Measurements from ENCODE around the gene FAIM. TPM values are rescaled to one million over a fixed set of nuclear protein-coding genes. Genes with fewer than 3 reads are reported as not detected.
"Not testable (repeated sequence)": the region's sequence is repeated elsewhere in the genome, so short reads cannot be mapped to it uniquely, and the experiment has no call there.

FAIM gene, protein sequence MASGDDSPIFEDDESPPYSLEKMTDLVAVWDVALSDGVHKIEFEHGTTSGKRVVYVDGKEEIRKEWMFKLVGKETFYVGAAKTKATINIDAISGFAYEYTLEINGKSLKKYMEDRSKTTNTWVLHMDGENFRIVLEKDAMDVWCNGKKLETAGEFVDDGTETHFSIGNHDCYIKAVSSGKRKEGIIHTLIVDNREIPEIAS
- 10 to 100 TPM; 27.7 to 43.9 (median 34.0) TPM for polyA plus RNA-seq (ENCODE audit: insufficient read depth in 1 of 5, insufficient read length in 5 of 5, low replicate concordance in 1 of 5)
- long read RNA-seq, donor 1, transcript FAIM-203 (5 exons, 927 nt) = major isoform, 10 of 32 reads
- long read RNA-seq, donor 1, transcript FAIM-204 (5 exons, 946 nt) = minor isoform, 9 of 32 reads
- long read RNA-seq, donor 1, partial matches to known transcripts = 13 of 32 reads
- long read RNA-seq, donor 1, other reads (novel, unspliced or antisense) = 0 of 32 reads
- long read RNA-seq, donor 2, partial matches to known transcripts = 6 of 10 reads
- long read RNA-seq, donor 2, other reads (novel, unspliced or antisense) = 0 of 10 reads
- long read RNA-seq, donor 3, transcript FAIM-204 (5 exons, 946 nt) = major isoform, 9 of 15 reads
- long read RNA-seq, donor 3, partial matches to known transcripts = 5 of 15 reads
- long read RNA-seq, donor 3, other reads (novel, unspliced or antisense) = 0 of 15 reads
- long read RNA-seq, donor 4, transcript FAIM-203 (5 exons, 927 nt) = major isoform, 5 of 7 reads
- long read RNA-seq, donor 4, partial matches to known transcripts = 0 of 7 reads
- long read RNA-seq, donor 4, other reads (novel, unspliced or antisense) = 0 of 7 reads
- long read RNA-seq, donor 5, transcript FAIM-203 (5 exons, 927 nt) = major isoform, 8 of 20 reads
- long read RNA-seq, donor 5, transcript FAIM-204 (5 exons, 946 nt) = minor isoform, 6 of 20 reads
- long read RNA-seq, donor 5, partial matches to known transcripts = 5 of 20 reads
- long read RNA-seq, donor 5, other reads (novel, unspliced or antisense) = 0 of 20 reads
- long read RNA-seq, donor 6, transcript FAIM-203 (5 exons, 927 nt) = major isoform, 9 of 19 reads
- long read RNA-seq, donor 6, transcript FAIM-204 (5 exons, 946 nt) = major isoform, 9 of 19 reads
- long read RNA-seq, donor 6, partial matches to known transcripts = 0 of 19 reads
- long read RNA-seq, donor 6, other reads (novel, unspliced or antisense) = 0 of 19 reads
- long read RNA-seq, donor 7, transcript FAIM-203 (5 exons, 927 nt) = major isoform, 5 of 7 reads
- long read RNA-seq, donor 7, partial matches to known transcripts = 0 of 7 reads
- long read RNA-seq, donor 7, other reads (novel, unspliced or antisense) = 0 of 7 reads
- long read RNA-seq, donor 8, partial matches to known transcripts = 0 of 6 reads
- long read RNA-seq, donor 8, other reads (novel, unspliced or antisense) = 0 of 6 reads

DNA sequence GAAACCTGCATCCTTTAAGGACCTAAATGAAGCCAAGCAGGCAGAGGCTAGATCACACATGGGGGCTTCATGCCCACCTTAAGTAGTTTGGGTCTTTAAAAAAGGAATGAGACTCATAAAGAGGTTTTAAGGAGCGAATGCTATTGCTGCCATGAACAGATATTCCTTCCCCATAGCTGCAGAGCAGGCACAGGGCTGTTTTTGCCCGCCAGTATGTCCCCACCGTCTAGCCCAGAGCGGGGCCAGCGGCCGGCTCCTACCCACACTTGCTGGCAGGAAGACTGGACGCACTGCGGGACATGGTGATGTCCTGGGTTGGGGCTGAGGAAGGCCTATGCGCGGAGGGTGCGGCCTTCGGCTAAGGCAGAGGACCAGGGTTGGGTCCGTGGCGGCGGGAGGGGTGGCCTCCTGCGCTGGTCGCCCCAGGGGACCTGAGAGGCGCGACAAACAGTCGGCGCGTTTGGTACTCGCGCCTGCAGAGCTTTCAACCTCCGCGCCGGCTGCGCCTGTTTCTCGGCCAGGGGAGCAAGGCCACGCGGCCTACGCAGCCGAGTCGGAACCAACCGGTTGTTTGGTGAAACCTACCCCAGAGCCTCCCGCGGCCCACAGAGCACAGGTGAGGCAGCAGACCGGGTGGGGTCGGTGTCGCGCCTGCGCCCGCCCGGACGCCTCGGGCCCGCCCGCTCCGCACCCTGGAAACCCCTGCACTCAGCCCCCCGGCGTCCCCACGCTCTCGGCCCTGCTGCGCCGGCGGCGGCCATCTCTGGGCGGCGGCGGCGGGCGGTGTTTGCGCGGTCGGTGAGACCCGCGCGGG lies at the start of gene FAIM:
Gene FAIM, plus strand, starts transcription at position 450 of the 814 bp plus-strand sequence. CDS start 10,956 bp downstream, outside the sequence.
- peak; percentile 78 to 85 for DNase-seq

GRCh38 chr3:138559134-138559533 lies 49.4 kb upstream of the FAIM start:
- DNase-seq = no peak

GRCh38 chr3:138560501-138560900 lies 48.1 kb upstream of the FAIM start:
- no peak for DNase-seq

DNA sequence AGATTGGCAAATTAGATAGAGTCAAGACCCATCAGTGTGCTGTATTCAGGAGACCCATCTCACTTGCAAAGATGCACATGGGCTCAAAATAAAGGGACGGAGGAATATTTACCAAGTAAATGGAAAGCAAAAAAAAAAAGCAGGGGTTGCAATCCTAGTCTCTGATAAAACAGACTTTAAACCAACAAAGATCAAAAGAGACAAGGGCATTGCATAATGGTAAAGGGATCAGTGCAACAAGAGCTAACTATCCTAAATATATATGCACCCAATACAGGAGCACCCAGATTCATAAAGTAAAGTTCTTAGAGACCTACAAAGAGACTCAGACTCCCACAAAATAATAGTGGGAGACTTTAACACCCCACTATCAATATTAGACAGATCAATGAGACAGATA lies 45.7 kb upstream of the FAIM start:
- DNase-seq = not testable (repeated sequence)

DNA sequence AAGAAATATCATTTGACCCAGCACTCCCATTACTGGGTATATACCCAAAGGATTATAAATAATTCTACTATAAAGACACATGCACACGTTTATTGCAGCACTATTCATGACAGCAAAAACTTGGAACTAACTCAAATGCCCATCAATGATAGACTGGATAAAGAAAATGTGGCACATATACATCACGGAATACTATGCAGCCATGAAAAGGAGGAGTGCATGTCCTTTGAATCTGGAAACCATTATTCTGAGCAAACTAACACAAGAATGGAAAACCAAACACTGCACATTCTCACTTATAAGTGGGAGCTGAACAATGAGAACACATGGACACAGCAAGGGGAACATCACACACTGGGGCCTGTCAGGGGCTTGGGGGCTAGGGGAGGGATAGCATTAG lies 42.3 kb upstream of the FAIM start:
- DNase-seq = not testable (repeated sequence)

GRCh38 chr3:138567403-138567802 lies 41.2 kb upstream of the FAIM start:
- no peak for DNase-seq

DNA sequence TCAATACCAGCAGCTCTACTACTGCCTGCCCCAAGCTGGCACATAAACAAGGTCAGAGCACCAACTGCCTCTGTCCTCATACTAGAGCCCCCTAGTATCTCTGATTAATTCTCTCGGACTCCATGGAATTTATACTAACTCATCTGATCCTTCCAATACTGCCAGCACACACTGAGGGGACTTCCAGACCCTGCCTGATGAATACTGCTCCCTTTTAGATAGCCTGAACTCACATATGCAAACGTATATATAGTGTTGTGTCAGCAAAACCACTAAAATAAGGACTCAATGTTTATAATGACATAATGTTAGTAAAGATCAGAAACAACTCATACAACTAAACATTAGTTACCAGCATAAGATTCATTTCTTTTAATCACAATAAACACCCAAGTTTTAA lies 39.5 kb upstream of the FAIM start:
- DNase-seq = no peak

DNA sequence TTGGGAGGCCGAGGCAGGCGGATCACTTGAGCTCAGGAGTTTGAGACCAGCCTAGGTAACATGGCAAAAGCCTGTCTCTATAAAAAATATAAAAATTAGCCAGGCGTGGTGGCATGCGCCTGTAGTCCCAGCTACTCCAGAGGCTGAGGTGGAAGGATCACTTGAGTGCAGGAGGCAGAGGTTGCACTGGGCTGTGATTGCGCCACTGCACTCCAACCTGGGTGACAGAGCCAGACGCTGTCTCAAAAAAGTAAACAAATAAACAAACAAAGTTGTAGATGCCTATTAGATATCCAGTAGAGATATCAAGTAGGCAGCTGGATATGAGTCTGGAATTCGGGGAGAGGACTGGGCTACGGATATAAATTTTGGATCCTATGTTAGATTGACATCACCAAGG lies 38.9 kb upstream of the FAIM start:
- DNase-seq = not testable (repeated sequence)

- no peak for DNase-seq
Observed at GRCh38 chr3:138573138-138573537, 35.4 kb upstream of the FAIM start.

GRCh38 chr3:138578141-138578540 lies 30.4 kb upstream of the FAIM start:
- DNase-seq = no peak

DNA sequence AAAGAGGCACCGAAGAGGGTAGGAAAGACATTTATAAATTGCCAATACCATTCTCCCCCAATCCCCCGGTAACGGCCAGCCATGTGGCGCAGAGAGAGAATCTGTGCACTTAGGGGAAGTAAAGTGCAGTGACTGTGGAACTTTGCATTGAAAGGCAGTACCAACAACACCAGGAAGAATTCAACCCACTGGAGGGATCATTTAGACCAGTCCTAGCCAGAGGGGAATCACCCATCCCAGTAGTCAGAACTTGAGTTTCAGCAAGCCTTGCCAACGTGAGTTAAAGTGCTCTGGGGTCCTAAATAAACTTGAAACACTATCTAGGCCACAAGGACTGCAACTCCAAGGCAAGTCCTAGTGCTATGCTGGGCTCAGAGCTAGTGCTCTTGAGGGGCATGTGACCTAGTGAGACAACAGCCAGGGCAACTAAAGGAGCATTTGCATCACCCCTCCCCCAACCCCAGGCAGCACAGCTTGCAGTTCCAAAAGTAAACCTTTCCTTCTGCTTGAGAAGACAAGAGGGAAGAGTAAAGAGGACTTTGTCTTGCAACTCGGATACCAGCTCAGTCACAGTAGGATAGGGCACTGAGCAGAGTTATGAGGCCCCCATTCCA lies 29.5 kb upstream of the FAIM start:
- no peak for DNase-seq

DNA sequence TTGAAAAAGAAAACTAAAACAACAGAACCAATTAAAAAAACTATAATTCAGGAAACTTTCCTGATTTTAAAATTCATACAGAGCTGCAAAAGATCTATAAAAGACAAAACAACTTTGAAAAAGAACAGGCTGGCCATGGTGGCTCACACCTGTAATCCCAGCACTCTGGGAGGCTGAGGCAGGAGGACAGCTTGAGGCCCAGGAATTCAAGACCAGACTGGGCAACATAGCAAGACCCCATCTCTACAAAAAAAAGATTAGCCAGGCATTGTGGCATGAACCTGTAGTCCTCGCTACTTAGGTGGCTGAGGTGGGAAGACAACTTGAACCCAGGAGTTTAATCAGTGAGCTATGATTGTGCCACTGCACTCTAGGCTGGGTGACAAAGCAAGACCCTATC lies 21.2 kb upstream of the FAIM start:
- no peak for DNase-seq

DNA sequence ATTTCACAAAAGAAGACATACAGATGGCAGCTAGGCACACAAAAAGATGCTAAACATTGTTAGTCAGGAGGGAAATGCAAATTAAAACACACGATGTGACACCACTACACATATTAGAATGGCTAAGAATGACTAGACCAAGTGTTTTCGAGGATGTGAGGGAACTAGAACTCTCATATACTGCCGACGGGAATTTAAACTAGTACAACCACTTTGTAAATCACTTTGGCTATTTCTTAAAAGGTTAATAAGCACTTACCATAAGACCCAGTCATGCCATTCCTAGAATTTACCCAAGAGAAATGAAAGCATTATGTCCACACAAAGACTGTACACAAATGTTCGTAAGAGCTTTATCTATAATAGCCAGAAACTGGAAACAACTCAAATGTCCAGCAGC lies 20.1 kb upstream of the FAIM start:
- DNase-seq = no peak

DNA sequence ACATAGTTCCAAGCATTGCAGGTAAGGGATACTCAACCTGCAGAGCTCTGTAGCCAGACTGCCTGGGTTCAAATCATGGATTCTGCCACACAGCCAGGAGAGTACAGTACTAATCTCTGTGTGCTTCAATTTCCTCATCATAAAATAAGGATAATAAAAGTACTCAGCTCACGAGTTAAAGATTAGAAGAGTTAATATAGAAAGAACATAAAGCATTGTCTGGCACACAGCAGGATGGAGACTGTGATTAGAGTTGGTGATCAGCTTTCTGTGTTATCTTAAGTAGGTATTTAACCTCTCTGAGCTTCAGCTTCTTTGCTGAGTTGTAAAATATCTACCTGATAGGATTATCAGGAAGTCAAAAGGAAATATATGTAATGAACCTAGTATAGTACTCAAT lies 17.2 kb upstream of the FAIM start:
- DNase-seq = no peak

DNA sequence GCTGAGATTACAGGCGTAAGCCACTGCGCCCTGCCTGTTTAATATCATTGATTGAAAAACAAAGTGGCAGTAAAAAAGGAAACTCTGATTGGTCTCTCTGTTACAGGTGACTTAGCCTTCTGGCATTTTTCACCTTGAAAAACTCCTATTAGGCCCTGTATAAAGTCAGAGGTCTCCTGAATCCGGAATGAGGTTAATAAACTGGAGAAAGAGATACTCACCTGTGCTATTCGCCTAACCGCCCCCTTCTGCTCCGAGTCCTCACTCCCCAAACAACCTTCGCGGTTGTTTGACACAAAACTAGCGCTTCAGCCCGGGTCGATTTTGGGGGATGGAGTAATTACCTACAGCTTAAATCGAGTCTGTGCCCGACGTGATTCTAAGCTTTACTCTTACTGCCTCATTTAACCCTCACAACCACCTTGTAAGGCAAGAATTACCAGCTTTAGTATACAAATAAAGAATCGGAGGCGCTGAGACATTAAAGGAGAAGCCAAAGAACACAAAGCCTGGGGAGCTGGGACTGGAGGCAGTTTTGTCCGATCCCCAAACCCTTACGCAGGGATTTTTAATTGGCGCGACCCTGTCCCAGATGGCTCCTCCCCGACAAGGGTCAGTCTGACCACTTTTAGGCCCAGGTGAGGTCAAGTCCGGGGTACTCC lies 15.0 kb upstream of the FAIM start:
- no peak for DNase-seq

GRCh38 chr3:138594150-138594934 lies 14.2 kb upstream of the FAIM start, which contains the start of gene CEP70:
Gene CEP70 (minus strand): TSS chr3:138594260. CDS start chr3:138572927, 21,333 bp downstream.
- DNase-seq = peak; percentile 95

DNA sequence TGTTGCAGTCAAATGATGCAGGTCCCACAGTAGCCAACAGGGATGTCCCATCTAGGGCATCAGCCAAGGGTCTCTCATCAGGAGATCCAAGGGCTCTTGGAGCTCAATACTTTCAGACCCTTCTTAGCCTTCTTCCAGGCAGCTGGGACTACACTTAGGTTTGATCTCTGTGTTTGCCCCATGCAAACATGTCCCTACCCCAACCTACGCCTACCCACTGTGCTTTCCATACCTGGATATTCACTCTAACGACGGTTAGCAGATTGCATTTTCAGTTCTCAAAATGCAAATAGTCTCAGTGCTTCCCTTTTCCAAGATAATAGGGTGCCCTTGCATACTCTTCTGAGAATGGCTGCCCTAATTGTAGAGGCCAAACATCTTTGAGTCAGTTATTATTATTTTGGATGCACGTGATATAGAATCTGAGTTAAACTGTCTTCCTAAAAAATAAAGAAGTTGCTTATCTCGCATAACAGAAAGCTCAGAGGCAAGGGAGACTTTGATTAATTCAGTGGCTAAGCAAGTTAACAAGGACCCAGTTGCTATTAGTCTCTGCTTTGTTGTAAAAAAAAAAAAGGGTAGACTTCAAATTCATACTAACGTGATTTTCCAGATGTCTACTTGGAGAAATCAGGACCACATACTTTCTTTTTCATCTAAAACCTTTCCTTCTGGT lies 13.5 kb upstream of the FAIM start:
- DNase-seq = no peak

All from right lung (tissue), 10 donors.